GM23338 (cell line): Measurements from ENCODE around the gene DDTL. TPM values are rescaled to one million over a fixed set of nuclear protein-coding genes. Genes with fewer than 3 reads are reported as not detected.
"Not testable (repeated sequence)": the region's sequence is repeated elsewhere in the genome, so short reads cannot be mapped to it uniquely, and the experiment has no call there.

Experiments used
- ATAC-seq: fragments of 200-7000 bp; cut with Tn5 transposase; 3 replicates; pipeline ENCODE4 v1.9.1; 2020
- DNase-seq: peaks from one replicate; pipeline ENCODE4 v3.0.0-alpha.2; 2015; ENCODE audit warnings: low spot score
- H2AFZ ChIP-seq: fragments of 200-600 bp; sonication (generic); 2 replicates; pipeline ENCODE4 v1.8.0; 2016; ENCODE audit warnings: antibody characterized with exemption, mild to moderate bottlenecking, moderate library complexity
- H3F3A ChIP-seq: fragments of 200-600 bp; sonication (generic); replicated peaks from 2 replicates; pipeline ENCODE4 v1.8.0; 2017; ENCODE audit warnings: antibody characterized with exemption, mixed run types, low read depth
- H3K27ac ChIP-seq: fragments of 200-600 bp; sonication (generic); 2 replicates; pipeline ENCODE4 v1.6.1; 2016; ENCODE audit warnings: low read depth
- H3K27me3 ChIP-seq: fragments of 200-600 bp; sonication (generic); 2 replicates; pipeline ENCODE4 v1.8.0; 2016; ENCODE audit warnings: mild to moderate bottlenecking, mixed run types, moderate library complexity; ENCODE audit not compliant: insufficient read depth
- H3K36me3 ChIP-seq: fragments of 200-600 bp; sonication (generic); 2 replicates; pipeline ENCODE4 v1.8.0; 2016; ENCODE audit warnings: mild to moderate bottlenecking; ENCODE audit not compliant: insufficient read depth
- H3K4me1 ChIP-seq: fragments of 200-600 bp; sonication (generic); 2 replicates; pipeline ENCODE4 v1.8.0; 2016; ENCODE audit warnings: mild to moderate bottlenecking, moderate library complexity; ENCODE audit not compliant: insufficient read depth
- H3K4me2 ChIP-seq: fragments of 200-600 bp; sonication (generic); 2 replicates; pipeline ENCODE4 v1.7.1; 2017; ENCODE audit warnings: mixed run types
- H3K4me3 ChIP-seq: fragments of 200-600 bp; sonication (generic); 2 replicates; pipeline ENCODE4 v1.6.1; 2016; ENCODE audit warnings: mixed run types
- H3K79me2 ChIP-seq: fragments of 200-600 bp; sonication (generic); replicated peaks from 2 replicates; pipeline ENCODE4 v1.8.0; 2017; ENCODE audit warnings: mild to moderate bottlenecking; ENCODE audit not compliant: insufficient read depth
- H3K9me2 ChIP-seq: fragments of 200-600 bp; sonication (generic); 2 replicates; pipeline ENCODE4 v1.8.0; 2017; ENCODE audit not compliant: insufficient read depth
- H4K20me1 ChIP-seq: fragments of 200-600 bp; sonication (generic); replicated peaks from 2 replicates; pipeline ENCODE4 v1.8.0; 2017; ENCODE audit warnings: mild to moderate bottlenecking; ENCODE audit not compliant: insufficient read depth
- H3K27ac Mint-ChIP-seq: 2 replicates; pipeline ENCODE4 v1.8.0; 2020; ENCODE audit warnings: inconsistent platforms, mild to moderate bottlenecking, moderate library complexity, mixed read lengths
- H3K27me3 Mint-ChIP-seq: 3 replicates; pipeline ENCODE4 v1.8.0; 2022; ENCODE audit warnings: low read depth, mild to moderate bottlenecking, moderate library complexity, mixed read lengths, inconsistent platforms; ENCODE audit not compliant: insufficient read depth, poor library complexity
- H3K36me3 Mint-ChIP-seq: 3 replicates; pipeline ENCODE4 v1.8.0; 2021; ENCODE audit warnings: low read depth, mild to moderate bottlenecking, inconsistent platforms, moderate library complexity, mixed read lengths
- H3K4me1 Mint-ChIP-seq: 3 replicates; pipeline ENCODE4 v1.8.0; 2020; ENCODE audit warnings: mild to moderate bottlenecking, inconsistent platforms, mixed read lengths
- H3K4me3 Mint-ChIP-seq: 3 replicates; pipeline ENCODE4 v1.8.0; 2021; ENCODE audit warnings: moderate library complexity, mild to moderate bottlenecking, inconsistent platforms, mixed read lengths
- H3K9me3 Mint-ChIP-seq: 3 replicates; pipeline ENCODE4 v1.8.0; 2020; ENCODE audit warnings: moderate library complexity, mild to moderate bottlenecking, inconsistent platforms, mixed read lengths
- CREB1 ChIP-seq: fragments of 250-450 bp; sonication (Bioruptor Pico); IDR thresholded peaks from 2 replicates; pipeline ENCODE4 v1.5.0; 2020; ENCODE audit warnings: low read depth, mild to moderate bottlenecking, moderate library complexity
- CTCF ChIP-seq, 2 experiments: fragments of 200-600 bp in 1 of 2; sonication (generic) in 1 of 2; conservative IDR thresholded peaks; 2 replicates each; pipeline versions ENCODE4 v1.5.1 to v1.6.1; 2016 to 2017; ENCODE audit warnings: antibody characterized with exemption in 2 of 2, low read depth in 2 of 2, mild to moderate bottlenecking in 2 of 2, moderate library complexity in 1 of 2
- EZH2 ChIP-seq: fragments of 200-600 bp; sonication (generic); IDR thresholded peaks from one replicate; pipeline ENCODE4 v1.8.0; 2017; ENCODE audit warnings: antibody characterized with exemption, mild to moderate bottlenecking, low read depth; ENCODE audit not compliant: unreplicated experiment
- EZH2phosphoT487 ChIP-seq: fragments of 200-600 bp; sonication (generic); IDR thresholded peaks from one replicate; pipeline ENCODE4 v1.8.1; 2018; ENCODE audit warnings: antibody characterized with exemption; ENCODE audit not compliant: unreplicated experiment
- NANOG ChIP-seq: IDR thresholded peaks from 2 replicates; pipeline ENCODE4 v1.6.1; 2016; ENCODE audit warnings: antibody characterized with exemption, borderline replicate concordance
- POLR2AphosphoS5 ChIP-seq: IDR thresholded peaks from 2 replicates; pipeline ENCODE4 v1.6.1; 2016; ENCODE audit warnings: antibody characterized with exemption, low read depth
- ZNF114 ChIP-seq: fragments of 250-450 bp; sonication (Bioruptor Pico); IDR thresholded peaks from 2 replicates; pipeline ENCODE4 v1.5.0; 2020; ENCODE audit warnings: mild to moderate bottlenecking, moderate library complexity
- polyA plus RNA-seq: library from polyadenylated mRNA; unstranded; fragments of >200 nt; fragmentation: Nextera tagmentation; extraction: Ambion mirVana; gene quantifications from 2 replicates; pipeline ENCODE4 v1.2.1, GENCODE V29; 2016
- total RNA-seq: library from RNA; depleted of rRNA; stranded (reverse); fragments of >200 nt; shearing (Covaris generic); gene quantifications from 2 replicates; pipeline ENCODE4 v1.2.3, GENCODE V29; 2014
- TF ChIP-seq, protein P1 (sequence below): fragments of 250-450 bp; sonication (Bioruptor Pico); IDR thresholded peaks from 2 replicates; pipeline ENCODE4 v1.5.0; 2020; ENCODE audit warnings: mild to moderate bottlenecking, moderate library complexity
- TF ChIP-seq, protein P2 (sequence below): IDR thresholded peaks from one replicate; pipeline ENCODE4 v1.6.1; 2018; ENCODE audit warnings: antibody characterized with exemption; ENCODE audit not compliant: unreplicated experiment

The DDTL gene
- total and polyA plus RNA-seq, 2 experiments from 2014 or later = 2.1 to 3.7 TPM

GRCh38 chr22:23984430-23984829, 17.7 kb downstream of the DDTL start:
- Histone ChIP-seq H4K20me1 (no peaks in the 10 kb centered on the region), H2AFZ (no peak overlapping the region), H3K4me3 (no peak overlapping the region), H3F3A (no peaks in the 10 kb centered on the region), H3K36me3 (no peaks in the 10 kb centered on the region), H3K4me2 (no peak overlapping the region), H3K79me2 (no peaks in the 10 kb centered on the region), H3K27ac (no peak overlapping the region), H3K27me3 (no peaks in the 10 kb centered on the region), H3K9me2 (no peaks in the 10 kb centered on the region), H3K4me1 (no peaks in the 10 kb centered on the region)
- DNase-seq = peak; percentile 21
- H3K9me3 Mint-ChIP-seq = peaks cover 4% of the 10 kb centered on the region; the same call in 2 of the 3 replicates
- H3K27me3 Mint-ChIP-seq = peaks cover 8% of the 10 kb centered on the region
- peaks cover 4% of the 10 kb centered on the region; the same call in 2 of the 3 replicates for H3K36me3 Mint-ChIP-seq
- H3K27ac Mint-ChIP-seq = peak overlapping the region; percentile 92
- TF ChIP-seq POLR2AphosphoS5 (no peak), EZH2 (no peak), NANOG (no peak), EZH2phosphoT487 (no peak), CTCF (conservative IDR thresholded peaks at IDR 0.05; ENCODE audit: low read depth in 2 of 2) (peak; percentile 26 to 70; a peak in 3 of 4 replicates), ZNF114 (CRISPR knock-in tag) (no peak), CREB1 (no peak)
- TF ChIP-seq, protein P1, sequence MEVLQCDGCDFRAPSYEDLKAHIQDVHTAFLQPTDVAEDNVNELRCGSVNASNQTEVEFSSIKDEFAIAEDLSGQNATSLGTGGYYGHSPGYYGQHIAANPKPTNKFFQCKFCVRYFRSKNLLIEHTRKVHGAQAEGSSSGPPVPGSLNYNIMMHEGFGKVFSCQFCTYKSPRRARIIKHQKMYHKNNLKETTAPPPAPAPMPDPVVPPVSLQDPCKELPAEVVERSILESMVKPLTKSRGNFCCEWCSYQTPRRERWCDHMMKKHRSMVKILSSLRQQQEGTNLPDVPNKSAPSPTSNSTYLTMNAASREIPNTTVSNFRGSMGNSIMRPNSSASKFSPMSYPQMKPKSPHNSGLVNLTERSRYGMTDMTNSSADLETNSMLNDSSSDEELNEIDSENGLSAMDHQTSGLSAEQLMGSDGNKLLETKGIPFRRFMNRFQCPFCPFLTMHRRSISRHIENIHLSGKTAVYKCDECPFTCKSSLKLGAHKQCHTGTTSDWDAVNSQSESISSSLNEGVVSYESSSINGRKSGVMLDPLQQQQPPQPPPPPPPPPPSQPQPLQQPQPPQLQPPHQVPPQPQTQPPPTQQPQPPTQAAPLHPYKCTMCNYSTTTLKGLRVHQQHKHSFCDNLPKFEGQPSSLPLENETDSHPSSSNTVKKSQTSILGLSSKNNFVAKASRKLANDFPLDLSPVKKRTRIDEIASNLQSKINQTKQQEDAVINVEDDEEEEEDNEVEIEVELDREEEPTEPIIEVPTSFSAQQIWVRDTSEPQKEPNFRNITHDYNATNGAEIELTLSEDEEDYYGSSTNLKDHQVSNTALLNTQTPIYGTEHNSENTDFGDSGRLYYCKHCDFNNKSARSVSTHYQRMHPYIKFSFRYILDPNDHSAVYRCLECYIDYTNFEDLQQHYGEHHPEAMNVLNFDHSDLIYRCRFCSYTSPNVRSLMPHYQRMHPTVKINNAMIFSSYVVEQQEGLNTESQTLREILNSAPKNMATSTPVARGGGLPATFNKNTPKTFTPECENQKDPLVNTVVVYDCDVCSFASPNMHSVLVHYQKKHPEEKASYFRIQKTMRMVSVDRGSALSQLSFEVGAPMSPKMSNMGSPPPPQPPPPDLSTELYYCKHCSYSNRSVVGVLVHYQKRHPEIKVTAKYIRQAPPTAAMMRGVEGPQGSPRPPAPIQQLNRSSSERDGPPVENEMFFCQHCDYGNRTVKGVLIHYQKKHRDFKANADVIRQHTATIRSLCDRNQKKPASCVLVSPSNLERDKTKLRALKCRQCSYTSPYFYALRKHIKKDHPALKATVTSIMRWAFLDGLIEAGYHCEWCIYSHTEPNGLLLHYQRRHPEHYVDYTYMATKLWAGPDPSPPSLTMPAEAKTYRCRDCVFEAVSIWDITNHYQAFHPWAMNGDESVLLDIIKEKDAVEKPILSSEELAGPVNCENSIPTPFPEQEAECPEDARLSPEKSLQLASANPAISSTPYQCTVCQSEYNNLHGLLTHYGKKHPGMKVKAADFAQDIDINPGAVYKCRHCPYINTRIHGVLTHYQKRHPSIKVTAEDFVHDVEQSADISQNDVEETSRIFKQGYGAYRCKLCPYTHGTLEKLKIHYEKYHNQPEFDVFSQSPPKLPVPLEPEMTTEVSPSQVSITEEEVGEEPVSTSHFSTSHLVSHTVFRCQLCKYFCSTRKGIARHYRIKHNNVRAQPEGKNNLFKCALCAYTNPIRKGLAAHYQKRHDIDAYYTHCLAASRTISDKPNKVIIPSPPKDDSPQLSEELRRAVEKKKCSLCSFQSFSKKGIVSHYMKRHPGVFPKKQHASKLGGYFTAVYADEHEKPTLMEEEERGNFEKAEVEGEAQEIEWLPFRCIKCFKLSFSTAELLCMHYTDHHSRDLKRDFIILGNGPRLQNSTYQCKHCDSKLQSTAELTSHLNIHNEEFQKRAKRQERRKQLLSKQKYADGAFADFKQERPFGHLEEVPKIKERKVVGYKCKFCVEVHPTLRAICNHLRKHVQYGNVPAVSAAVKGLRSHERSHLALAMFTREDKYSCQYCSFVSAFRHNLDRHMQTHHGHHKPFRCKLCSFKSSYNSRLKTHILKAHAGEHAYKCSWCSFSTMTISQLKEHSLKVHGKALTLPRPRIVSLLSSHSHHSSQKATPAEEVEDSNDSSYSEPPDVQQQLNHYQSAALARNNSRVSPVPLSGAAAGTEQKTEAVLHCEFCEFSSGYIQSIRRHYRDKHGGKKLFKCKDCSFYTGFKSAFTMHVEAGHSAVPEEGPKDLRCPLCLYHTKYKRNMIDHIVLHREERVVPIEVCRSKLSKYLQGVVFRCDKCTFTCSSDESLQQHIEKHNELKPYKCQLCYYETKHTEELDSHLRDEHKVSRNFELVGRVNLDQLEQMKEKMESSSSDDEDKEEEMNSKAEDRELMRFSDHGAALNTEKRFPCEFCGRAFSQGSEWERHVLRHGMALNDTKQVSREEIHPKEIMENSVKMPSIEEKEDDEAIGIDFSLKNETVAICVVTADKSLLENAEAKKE (CRISPR knock-in tag) = no peak
- TF ChIP-seq, protein P2, sequence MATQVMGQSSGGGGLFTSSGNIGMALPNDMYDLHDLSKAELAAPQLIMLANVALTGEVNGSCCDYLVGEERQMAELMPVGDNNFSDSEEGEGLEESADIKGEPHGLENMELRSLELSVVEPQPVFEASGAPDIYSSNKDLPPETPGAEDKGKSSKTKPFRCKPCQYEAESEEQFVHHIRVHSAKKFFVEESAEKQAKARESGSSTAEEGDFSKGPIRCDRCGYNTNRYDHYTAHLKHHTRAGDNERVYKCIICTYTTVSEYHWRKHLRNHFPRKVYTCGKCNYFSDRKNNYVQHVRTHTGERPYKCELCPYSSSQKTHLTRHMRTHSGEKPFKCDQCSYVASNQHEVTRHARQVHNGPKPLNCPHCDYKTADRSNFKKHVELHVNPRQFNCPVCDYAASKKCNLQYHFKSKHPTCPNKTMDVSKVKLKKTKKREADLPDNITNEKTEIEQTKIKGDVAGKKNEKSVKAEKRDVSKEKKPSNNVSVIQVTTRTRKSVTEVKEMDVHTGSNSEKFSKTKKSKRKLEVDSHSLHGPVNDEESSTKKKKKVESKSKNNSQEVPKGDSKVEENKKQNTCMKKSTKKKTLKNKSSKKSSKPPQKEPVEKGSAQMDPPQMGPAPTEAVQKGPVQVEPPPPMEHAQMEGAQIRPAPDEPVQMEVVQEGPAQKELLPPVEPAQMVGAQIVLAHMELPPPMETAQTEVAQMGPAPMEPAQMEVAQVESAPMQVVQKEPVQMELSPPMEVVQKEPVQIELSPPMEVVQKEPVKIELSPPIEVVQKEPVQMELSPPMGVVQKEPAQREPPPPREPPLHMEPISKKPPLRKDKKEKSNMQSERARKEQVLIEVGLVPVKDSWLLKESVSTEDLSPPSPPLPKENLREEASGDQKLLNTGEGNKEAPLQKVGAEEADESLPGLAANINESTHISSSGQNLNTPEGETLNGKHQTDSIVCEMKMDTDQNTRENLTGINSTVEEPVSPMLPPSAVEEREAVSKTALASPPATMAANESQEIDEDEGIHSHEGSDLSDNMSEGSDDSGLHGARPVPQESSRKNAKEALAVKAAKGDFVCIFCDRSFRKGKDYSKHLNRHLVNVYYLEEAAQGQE = no peak
- H3K4me3 Mint-ChIP-seq = peak overlapping the region; percentile 42; the same call in 2 of the 3 replicates
- ATAC-seq = peak; percentile 58
- peaks cover 21% of the 10 kb centered on the region for H3K4me1 Mint-ChIP-seq

DNA sequence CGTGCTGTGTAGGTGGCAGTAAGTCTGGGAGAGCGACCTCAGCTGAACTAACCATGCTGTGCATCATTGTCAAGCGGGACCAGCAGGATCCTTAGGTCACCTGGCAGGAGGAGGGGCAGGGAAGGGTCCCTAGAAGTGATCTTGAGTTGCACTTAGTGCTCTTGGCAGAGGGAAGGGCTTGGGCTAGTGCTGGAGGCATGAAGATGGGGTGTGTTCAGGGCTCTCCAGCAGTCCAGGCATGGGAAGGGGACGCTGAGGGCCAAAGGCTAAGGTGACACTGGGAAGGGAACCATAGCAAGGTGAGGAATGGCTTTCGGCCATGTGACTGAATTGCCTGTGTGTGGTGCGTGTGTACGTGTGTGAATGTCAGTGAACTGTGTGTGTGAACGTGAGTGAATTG, 19.4 kb downstream of the DDTL start:
- not testable (repeated sequence) for H3K36me3 ChIP-seq, H3K27me3 Mint-ChIP-seq, H3K27ac Mint-ChIP-seq

More for the DNA sequence above, 19.4 kb downstream of the DDTL start:
- not testable (repeated sequence) for ATAC-seq, H3K36me3 Mint-ChIP-seq, H3K79me2 ChIP-seq, H3F3A ChIP-seq, H3K4me3 ChIP-seq, H3K27me3 ChIP-seq, DNase-seq, H2AFZ ChIP-seq, H4K20me1 ChIP-seq, H3K9me3 Mint-ChIP-seq, H3K4me2 ChIP-seq, H3K9me2 ChIP-seq, H3K4me1 ChIP-seq, H3K27ac ChIP-seq, H3K4me3 Mint-ChIP-seq
- H3K4me1 Mint-ChIP-seq = peaks cover 23% of the 10 kb centered on the region
